GM19025 (cell line): Measurements from ENCODE around the gene LRRC8D.

ENCODE experiments used
- ATAC-seq: cut with Tn5 transposase; IDR thresholded peaks from one replicate; pipeline ENCODE4 v1.9.1; 2021; ENCODE audit warnings: mild to moderate bottlenecking, low read depth, moderate library complexity; ENCODE audit not compliant: unreplicated experiment

Gene LRRC8D

GRCh38 chr1:89890085-89890752, 69.4 kb downstream of the LRRC8D start:
- no peak for ATAC-seq

DNA sequence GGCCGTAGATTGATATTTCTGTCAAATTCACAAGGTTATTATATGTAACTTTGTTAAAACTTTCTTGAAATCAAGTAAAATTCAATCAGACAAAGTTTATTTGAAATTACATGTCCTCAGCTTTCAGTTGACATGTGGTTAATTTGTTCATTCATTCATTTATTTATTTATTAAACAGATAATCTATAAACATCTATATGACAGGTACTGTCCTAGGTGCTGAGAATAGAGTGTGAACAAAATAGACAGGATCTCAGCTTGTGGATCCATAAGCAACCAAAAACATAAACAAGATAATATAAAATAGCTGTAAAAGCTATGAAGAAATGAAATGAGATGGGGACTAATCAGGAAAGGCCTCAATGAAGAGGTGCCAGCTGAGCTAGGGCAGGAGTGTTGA, 72.0 kb downstream of the LRRC8D start:
- no peak for ATAC-seq

GRCh38 chr1:89894210-89895201, 73.7 kb downstream of the LRRC8D start:
- no peak for ATAC-seq

DNA sequence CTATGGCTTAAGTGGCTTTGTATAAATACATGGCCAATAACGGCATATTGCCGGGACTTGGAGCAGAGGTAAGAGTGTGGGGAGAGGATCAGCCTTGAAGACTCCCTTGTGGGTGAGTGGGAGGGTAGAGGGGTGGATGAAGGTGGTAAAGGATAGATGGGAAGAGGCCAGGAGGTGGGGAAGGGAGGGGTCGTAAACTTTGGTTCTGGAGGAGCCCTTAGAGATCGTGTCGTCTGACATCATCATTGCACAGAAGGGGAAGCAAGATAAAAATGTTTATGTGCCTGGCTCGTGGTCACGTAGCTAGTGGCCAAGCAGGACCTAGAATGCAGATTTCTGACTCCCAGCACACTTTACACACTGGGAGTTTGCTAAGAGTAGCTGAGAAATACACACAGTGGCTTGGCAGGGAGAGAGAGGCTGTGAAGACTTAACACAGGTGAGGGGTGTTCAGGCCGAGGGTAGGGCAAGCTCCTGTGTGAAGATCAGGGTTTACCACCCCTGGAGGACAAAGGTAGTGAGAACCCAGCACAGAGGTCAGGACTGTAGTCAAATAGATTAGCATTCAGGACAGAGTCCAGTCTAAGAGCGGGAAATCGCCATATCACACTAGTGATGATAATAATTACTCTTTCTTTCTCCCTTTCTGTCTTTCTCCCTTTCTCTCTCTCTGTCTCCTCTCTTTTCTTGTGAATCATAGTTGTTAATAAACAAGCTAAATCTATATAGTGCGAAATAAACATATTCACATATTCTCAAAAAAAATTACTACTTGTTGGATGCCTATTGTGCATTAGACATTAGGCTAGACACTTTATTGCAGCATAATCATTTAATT, 75.5 kb downstream of the LRRC8D start:
- ATAC-seq: no peak

DNA sequence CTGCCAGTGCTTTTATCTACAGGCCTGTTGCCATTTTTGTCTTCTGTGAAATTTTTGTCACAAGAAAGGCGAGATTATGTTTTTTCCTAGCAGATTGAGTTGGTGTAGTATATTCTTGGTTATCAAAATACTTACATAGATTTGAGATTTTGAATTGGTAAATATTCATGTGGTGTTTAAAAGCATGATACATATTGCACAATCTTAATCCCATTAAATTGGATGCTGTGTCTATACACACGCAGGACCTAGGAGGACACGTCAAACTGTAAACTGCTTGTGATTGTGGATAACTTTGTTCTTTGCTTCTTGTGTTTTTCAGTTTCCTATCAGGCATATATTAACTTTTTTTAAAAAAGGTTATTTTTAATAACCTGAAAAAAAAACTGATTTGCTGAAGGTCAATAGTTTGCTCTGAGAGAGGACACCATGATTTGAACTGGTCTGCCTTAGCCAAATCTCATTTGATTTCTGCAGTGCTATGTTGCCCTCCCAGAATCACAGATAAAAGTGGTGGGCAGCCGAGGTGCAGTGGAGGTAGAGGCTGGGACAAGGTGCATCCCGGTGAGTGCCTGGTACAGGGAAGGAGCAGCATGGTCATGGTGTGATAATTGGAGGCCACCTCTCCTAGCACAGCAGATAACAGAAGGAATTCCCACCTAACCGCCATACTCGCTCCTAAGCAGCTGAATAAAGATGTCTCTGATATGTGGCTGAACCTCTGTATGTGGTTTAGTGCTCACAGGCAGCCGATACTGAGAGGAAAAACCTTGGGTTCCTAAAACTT, 76.7 kb downstream of the LRRC8D start:
- ATAC-seq: no peak

- no peak for ATAC-seq
Observed at GRCh38 chr1:89898150-89898549, 77.3 kb downstream of the LRRC8D start.

GRCh38 chr1:89898695-89899470, 78.1 kb downstream of the LRRC8D start:
- no peak for ATAC-seq

- no peak for ATAC-seq
Observed at GRCh38 chr1:89900323-89900722, 79.5 kb downstream of the LRRC8D start.

- ATAC-seq: no peak
Observed at GRCh38 chr1:89900791-89901708, 80.2 kb downstream of the LRRC8D start.

DNA sequence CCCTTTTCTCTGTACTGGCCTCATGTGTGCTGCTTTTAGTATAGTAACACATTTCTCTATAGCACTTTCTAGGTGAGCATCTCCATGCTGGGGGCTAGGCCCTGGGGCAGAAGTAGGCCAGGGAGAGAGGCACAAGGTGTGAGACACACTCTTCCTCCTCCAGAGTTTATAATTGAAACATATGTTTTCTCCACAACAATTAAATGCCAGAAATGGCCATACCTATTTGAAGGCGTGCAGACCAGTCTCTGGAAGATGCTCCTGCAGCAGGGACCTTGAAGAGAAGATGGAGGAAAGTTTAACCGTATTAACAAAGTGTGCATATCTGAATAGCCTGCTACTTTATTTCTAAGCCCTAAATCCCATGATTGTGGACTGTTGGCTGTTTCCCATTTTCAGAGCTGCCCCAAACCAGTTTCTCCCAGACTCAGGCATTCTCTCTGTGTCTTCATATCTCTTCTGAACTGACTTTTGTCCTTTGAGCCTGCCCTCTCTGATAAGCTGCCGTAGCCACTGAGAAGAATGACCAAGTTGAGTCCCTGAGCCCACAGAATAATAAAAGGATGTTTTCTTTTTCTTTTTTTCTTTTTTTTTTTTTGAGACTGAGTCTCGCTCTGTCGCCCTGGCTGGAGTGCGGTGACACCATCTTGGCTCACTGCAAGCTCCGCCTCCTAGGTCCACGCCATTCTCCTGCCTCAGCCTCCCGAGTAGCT, 81.3 kb downstream of the LRRC8D start:
- no peak for ATAC-seq

DNA sequence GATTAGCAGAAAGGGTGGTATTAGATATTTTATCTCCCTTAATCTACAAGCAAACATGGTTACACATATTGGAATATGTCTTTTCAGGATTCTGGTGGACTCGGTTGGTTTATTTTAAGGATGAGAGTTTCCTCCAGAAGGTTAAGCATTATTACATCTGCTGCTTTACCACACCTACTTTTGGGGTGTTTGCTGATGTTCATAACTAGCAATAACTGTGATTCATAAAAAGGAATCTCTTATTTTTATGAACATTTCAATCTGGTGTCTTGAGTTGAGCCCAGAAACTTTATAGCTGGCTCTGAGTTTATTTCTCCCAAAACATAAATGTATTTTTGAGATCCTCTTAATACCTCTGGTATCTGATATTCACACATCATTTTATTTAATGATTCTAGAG, 82.7 kb downstream of the LRRC8D start:
- ATAC-seq: no peak

- ATAC-seq: no peak
Observed at GRCh38 chr1:89904219-89904980, 83.6 kb downstream of the LRRC8D start.

GRCh38 chr1:89905395-89906058, 84.7 kb downstream of the LRRC8D start:
- ATAC-seq: no peak

GRCh38 chr1:89906088-89906487, 85.3 kb downstream of the LRRC8D start:
- no peak for ATAC-seq

DNA sequence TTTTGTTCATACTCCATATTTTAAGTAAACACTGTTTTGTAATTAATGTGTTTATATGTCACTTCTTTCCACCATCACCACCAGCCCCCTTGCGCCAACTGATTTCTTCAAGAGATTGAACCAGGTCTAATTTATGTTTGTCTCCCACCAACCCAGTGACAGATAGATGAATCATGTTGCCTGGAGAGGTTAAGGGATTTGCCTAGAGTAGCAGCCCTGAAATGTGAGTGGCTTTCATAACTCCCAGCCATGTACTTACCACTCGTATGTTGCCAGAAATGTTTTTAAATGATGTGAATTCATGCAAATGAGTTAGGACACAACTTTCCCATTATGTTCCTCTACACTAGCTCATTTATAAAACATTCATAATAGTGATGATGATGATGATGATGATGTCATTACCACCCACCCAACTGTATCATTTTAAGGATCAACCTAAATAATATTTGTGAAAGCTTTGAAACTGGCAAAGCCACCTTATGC, 86.9 kb downstream of the LRRC8D start:
- ATAC-seq: no peak

DNA sequence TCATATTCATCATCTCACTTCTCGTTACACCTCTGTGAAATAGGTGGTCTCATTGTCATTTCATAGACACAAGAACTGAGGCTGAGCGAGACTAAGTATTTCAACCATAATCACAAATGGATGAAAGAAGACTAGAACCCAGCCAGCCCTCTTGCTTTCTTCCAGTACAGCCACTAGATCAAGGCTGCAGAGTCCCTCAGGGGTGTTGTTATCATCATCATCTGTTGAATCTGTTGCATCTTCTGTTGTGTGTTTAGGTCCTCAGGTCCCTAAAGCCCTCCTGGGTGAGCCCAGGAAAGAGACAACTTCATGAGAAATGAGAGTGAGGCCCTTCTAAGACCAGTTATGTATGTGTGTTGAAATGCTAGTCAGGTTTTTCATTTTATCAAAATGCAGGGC, 87.4 kb downstream of the LRRC8D start:
- no peak for ATAC-seq
